Pulmonary artery endothelial cell (primary cell): ENCODE data around the gene CHRNB2. TPM values are rescaled to one million over a fixed set of nuclear protein-coding genes. Genes with fewer than 3 reads are reported as not detected.
"Not testable (repeated sequence)": the region's sequence is repeated elsewhere in the genome, so short reads cannot be mapped to it uniquely, and the experiment has no call there.

Source experiments
- DNase-seq: peaks from one replicate; pipeline ENCODE4 v3.0.0-alpha.2; 2011; ENCODE audit warnings: low read depth, low spot score
- total RNA-seq: library from RNA; depleted of rRNA; stranded (reverse); fragments of >200 nt; gene quantifications from 2 replicates; pipeline ENCODE4 v1.2.3, GENCODE V29; 2014

CHRNB2 gene, protein sequence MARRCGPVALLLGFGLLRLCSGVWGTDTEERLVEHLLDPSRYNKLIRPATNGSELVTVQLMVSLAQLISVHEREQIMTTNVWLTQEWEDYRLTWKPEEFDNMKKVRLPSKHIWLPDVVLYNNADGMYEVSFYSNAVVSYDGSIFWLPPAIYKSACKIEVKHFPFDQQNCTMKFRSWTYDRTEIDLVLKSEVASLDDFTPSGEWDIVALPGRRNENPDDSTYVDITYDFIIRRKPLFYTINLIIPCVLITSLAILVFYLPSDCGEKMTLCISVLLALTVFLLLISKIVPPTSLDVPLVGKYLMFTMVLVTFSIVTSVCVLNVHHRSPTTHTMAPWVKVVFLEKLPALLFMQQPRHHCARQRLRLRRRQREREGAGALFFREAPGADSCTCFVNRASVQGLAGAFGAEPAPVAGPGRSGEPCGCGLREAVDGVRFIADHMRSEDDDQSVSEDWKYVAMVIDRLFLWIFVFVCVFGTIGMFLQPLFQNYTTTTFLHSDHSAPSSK
- total RNA-seq: under 0.01 TPM in 1 of 2 replicates, not detected in the other

DNA sequence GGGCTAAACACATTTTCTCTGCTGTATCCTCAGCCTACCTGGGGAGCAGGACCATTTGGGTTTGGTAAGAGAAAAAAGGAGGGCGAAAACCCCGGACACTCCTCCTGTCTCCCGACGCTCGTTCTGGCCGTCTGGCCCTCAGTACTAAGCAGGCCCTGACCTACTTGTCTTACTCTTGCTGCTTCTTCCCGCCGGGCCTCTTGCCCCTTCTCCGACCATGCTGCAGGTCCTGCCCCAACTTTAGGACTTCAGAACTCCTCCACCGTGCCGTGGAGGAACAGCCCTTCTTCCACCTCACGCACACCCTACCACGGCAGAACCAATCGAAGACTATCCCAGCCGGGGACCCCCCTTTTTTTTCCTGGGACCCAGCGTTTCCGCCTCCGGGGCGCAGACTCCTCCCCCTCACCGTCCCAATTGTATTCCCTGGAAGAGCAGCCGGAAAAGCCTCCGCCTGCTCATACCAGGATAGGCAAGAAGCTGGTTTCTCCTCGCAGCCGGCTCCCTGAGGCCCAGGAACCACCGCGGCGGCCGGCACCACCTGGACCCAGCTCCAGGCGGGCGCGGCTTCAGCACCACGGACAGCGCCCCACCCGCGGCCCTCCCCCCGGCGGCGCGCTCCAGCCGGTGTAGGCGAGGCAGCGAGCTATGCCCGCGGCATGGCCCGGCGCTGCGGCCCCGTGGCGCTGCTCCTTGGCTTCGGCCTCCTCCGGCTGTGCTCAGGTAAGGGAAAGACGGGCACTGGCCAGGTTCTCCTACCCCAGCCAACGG, at the start of gene CHRNB2:
Gene CHRNB2 (plus strand): TSS at position 393 of the 771 bp plus-strand sequence. CDS start 267 bp downstream, at position 660.
- DNase-seq: no peak

DNA sequence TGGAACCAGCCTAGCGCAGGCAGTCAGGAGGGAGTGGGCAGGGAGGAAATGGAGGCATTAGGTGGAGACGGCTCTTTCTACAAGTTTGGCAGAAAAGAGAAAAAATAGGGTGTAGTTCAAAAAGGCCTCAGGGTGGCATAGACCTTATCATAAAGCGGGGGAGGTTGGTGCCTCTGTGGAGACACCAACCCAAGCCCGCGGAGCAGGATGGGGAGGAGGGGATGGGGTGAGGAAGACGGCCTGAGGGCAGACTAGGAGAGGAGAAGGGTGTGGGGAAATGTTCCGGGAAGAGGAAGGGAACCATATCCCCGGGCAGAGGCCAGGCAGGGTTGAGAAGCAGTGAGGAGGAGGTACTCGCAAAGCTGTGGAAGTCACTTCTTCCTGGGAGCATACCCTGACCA, 48.0 kb upstream of the CHRNB2 start:
- no peak for DNase-seq

- no peak for DNase-seq
Measured at GRCh38 chr1:154520333-154520732, 47.2 kb upstream of the CHRNB2 start.

GRCh38 chr1:154521695-154522094, 45.9 kb upstream of the CHRNB2 start:
- DNase-seq: no peak

- DNase-seq: no peak
Measured at GRCh38 chr1:154524881-154525280, 42.7 kb upstream of the CHRNB2 start.

DNA sequence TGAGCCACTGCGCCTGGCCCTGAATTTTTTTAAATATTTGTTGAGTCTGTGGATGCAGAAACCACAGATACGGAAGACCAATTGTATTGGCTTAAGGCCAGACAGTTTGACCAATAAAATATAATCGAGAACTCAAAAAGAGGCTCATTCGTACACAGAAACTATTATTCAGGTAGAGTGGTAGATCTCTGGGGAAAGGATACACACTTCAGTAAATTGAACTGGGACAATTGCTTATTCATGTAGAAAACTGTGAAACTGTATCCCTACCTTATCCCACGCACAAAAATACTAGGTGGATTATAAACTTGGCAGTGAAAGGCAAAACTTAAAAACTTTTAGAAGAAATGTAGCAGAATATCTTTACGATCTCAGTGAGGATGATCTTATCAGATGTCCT, 40.4 kb upstream of the CHRNB2 start:
- DNase-seq: no peak

DNA sequence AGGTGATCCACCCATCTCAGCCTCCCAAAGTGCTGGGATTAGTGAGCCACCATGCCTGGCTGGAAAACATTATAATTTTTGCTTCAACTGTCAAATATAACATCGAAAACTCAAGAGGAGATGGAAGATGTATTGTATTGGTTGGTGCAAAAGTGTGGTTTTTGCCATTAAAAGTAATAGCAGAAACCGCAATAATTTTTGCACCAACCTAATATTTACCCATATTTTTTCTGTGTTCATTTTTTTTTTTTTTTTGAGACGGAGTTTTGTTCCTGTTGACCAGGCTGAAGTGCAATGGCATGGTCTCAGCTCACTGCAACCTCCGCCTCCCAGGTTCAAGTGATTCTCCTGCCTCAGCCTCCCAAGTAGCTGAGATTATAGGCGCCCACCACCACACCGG, 38.3 kb upstream of the CHRNB2 start:
- DNase-seq: no peak

GRCh38 chr1:154531950-154532349, 35.6 kb upstream of the CHRNB2 start:
- DNase-seq: not testable (repeated sequence)

GRCh38 chr1:154533952-154534844, 33.4 kb upstream of the CHRNB2 start:
- DNase-seq: no peak

- DNase-seq: no peak
Measured at GRCh38 chr1:154536570-154536969, 31.0 kb upstream of the CHRNB2 start.

DNA sequence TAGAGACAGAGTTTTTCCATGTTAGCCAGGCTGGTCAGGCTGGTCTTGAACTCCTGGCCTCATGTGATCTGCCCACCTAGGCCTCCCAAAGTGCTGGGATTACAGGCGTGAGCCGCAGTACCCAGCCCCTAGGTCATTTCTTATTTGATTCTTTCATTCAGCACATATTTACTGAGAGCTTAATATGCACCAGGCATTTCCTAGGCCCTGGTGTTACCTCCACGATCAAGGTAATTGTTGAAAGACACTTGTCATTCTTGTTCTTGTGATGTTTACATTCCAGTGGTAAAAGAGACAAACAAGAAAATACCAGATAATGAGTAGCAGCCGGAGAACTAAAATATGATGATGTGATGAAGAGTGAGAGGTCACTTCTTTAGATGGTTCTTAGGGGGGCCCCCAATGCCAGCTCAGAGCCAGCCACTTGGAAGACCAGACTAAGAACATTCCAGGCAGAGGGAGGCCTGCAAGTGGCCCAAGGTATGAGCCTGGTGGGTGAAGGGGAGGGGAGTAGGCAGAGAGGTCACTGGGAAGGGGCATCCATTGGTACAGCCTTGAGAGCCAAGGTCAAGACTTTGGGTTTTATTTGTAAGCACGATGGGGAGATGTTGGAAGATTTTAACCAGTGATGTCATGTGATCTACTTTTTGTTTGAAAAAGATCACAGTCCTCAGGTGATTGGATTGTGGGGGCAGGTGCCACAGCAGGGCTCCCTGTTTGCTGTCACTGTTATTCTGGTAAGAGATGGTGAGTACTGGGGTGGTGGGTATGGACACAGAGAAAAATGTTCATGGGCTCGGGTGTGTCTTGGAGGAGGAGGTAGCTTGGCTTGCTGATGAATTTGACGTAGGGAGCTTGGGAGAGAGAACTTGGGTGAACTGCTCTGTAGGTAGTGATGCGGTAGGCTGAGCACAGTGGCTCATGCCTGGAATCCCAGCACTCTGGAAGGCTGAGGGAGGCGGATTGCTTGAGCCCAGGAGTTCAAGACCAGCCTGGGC, 27.8 kb upstream of the CHRNB2 start:
- no peak for DNase-seq

GRCh38 chr1:154541231-154541630, 26.3 kb upstream of the CHRNB2 start:
- no peak for DNase-seq

DNA sequence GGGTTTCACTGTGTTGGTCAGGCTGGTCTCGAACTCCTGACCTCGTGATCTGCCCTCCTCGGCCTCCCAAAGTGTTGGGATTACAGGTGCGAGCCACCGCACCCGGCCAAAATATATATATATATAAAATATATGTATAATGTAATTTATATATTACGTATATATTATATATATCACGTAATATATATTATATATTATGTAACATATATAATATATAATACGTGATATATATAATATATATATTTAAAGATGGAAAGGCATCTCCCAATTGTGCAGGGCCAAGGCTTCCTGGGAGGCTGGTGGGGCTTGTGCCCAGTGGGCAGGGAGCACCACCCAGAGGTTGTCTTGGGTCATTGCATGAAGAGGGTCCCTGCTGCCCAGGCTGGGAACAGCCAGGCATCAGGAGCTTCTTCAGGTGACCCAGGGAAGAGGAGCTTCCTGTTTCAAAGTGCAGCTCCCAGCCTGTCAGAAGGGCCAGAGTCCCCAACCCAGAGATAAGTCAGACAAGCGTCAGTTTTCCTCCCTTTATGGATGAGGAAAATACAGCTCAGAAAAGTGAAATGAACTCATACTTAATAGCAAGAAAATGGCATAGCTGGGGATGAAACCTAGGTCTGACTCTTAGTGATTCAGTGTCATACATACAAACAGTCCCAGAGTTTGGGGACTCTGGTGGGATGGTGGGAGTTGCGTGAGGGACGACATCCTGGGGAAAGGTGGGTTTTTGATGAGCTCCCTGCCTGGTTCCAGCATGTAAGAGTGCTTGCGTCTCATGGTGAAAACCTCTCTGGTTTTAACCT, 21.1 kb upstream of the CHRNB2 start:
- DNase-seq: no peak

- DNase-seq: no peak
Measured at GRCh38 chr1:154547105-154547732, 20.4 kb upstream of the CHRNB2 start.

DNA sequence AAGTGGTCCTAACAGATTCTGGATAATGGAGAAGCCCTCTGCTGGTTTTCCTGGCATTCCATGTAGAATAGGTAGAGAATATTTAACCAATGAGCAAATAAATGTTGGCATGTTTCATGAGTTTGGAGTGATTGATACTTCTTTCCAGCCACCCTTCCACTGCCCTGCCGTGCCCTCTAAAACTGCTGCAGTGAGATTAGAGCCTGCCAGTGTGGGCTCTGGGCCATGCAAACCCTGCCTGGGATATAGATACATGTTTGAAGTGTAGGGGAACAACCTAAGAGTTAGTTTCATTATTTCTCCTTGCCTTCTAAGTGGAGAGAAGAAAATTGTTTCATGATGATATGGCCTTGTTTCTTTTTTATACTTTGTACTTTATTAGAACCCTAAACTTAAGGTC, 19.6 kb upstream of the CHRNB2 start:
- no peak for DNase-seq

- no peak for DNase-seq
Measured at GRCh38 chr1:154549202-154549770, 18.3 kb upstream of the CHRNB2 start.

DNA sequence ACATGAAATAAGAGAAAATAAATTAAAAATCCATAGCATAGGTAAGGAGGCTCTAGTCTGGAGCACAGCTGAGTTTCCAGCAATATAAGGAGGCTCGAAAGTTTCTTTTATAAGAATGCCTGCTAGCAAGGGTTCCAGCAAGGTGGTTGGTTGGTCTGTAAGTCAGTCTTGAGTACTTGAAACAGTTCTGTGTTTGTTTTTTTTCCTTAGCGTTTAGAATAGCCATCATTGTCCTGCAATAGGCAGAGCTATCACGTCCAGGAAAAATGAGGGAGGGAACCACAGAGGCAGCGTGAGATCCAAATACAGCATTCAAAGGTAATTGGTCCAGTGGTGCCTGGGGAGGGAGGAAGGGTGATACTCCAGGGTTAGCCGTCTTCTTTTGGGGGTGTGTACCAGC, 17.5 kb upstream of the CHRNB2 start:
- no peak for DNase-seq

GRCh38 chr1:154550657-154551056, 16.9 kb upstream of the CHRNB2 start:
- DNase-seq: no peak

- DNase-seq: no peak
Measured at GRCh38 chr1:154551474-154551873, 16.1 kb upstream of the CHRNB2 start.
